Medulla oblongata (tissue), 1 donor: ENCODE results near the gene TBC1D2B.
"Not testable (repeated sequence)": the region's sequence is repeated elsewhere in the genome, so short reads cannot be mapped to it uniquely, and the experiment has no call there.

Source experiments
- DNase-seq: peaks from one replicate; pipeline ENCODE4 v3.0.0-alpha.2; 2015; ENCODE audit errors: extremely low spot score

TBC1D2B gene

DNA sequence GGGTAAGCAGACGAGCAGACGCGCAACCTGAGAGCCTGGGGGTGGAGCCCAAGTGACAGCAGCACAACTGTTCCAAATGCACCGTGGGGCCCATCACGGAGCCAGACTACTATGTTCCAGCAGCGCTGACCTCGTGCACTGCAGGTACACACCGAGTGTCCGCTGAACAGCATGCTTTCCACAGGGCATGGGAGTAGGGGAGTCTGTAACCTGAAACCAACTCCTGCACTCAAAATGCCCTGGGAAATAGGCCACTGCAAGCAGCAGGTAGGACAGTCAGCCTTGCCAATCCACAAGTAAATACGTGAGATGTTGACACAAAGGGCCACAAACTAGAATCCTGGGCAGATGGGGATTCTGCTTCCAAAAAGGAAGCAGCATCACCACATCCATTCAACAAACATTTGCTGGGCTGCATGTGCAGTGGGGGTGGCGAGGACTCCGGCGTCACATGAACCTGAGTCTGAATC, 73.9 kb downstream of the TBC1D2B start:
- DNase-seq: no peak

DNA sequence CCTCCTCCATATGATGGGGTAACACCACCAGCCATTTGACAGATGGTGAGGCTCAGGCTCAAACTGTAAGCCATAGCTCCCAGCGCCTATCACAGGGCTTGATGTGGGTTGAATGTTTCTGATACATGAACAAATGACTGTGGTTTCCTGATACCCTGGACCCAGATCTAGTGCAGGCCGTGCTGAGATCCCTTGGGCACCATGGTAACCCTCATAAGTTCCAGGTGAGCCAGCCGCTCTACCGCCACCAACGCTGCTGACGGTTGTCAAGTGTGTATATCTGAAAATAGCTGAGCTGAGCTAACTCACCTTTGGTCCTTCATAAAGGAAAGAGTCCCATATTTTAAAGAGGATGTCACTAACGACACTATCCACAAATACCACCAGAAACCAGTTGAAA, 74.5 kb downstream of the TBC1D2B start:
- no peak for DNase-seq

- no peak for DNase-seq
These were observed 75.9 kb downstream of the TBC1D2B start for GRCh38 chr15:78001656-78002055.

- DNase-seq: no peak
These were observed 76.6 kb downstream of the TBC1D2B start for GRCh38 chr15:78000927-78001249.

- peak; percentile 39 for DNase-seq
These were observed 77.2 kb downstream of the TBC1D2B start for GRCh38 chr15:78000091-78000926.

DNA sequence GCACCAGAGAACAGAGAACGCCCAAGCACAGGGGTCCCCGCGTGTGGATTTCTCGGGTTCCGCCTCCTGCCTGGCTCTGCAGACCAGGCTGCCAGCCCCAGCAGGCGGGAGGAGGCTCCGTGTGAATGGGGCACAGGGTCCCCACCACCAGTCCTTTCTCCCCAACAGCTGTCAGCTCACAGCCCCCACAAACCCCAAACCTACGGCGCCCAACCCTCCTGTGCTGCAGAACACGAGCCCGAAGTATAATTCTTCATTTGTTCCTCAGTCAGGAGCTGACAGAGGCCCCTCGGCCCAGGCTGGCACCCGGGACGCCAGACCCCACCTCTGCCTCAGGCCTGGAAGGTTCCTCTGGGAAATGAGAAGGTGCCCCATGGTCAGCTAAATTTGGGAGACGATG, 78.0 kb downstream of the TBC1D2B start:
- DNase-seq: no peak

- DNase-seq: no peak
These were observed 78.9 kb downstream of the TBC1D2B start for GRCh38 chr15:77998592-77998991.

DNA sequence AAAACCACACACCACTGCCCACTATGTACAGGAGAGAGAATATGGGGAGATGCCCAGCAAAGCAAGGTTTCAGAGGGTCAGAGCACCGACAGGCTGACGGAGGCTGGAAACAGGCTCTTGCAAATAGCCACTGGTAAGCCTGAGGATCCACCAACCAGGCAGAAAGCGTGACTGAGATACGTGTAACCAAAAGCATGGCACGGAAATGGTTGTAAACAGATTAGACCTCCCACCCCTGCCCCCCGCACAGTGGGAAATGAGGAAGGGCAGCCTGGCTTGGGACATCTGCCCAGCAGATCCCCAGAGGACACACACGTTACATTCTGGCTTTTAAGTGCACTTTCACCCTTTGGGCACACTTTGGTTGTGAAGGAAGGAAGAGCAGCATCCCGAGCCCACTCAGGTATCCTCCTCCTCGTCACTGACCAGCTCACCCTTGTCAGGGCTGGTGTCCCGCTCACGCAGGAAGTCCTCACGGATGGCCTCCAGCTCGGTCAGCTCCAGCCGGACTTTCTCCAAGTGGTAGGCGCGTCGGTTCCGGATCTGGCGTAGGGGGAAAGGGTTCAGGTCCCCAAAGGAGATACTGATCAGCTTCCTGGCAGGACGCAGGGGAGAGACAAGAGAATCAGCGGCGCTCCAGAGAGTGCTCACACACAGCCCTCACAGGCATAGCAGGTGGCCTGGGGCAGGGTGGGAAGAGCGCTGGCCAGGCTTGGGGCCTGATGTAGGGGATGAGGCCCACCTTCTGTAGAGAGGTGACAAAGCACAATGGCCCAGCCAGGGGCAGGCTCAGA, 79.6 kb downstream of the TBC1D2B start:
- DNase-seq: not testable (repeated sequence)

DNA sequence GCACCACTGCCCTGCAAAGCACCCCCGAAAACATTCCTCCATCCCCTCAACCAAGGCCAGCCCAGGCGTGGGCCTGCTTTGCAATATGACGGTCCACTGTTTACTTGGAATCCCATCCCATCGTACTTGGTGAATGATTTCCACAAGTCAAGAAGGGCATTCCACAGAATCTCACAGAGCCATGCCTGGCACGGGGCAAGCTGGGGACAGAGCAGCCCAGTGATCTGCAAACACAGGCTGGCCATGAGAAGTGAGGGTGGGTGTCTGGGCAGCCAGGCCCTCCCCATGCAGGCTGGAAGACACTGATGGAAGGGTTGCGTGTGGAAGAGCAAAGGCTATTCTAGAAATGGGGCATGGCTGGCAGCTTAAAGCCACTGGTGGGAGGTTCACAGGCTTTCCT, 80.3 kb downstream of the TBC1D2B start:
- not testable (repeated sequence) for DNase-seq

GRCh38 chr15:77996713-77997171, 80.8 kb downstream of the TBC1D2B start:
- not testable (repeated sequence) for DNase-seq

DNA sequence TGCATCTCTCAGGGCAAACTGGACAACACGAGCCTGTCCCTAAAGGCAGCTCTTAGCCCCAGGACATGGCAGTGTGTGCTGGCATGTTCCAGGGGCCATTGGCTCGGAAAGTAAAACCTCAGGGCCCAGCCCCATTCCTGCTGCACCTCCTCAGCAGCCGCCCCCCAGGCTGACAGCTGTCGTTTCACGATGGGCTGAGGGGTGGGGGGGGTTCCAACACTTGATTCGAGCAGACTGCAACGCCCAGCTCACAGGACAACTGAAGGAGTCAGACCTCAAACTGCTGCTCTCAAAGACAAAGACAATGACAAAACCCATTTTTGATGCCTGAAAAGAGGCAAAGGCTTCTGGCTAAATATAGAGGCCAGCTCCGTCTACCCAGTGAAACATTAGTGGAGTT, 81.3 kb downstream of the TBC1D2B start:
- DNase-seq: not testable (repeated sequence)

DNA sequence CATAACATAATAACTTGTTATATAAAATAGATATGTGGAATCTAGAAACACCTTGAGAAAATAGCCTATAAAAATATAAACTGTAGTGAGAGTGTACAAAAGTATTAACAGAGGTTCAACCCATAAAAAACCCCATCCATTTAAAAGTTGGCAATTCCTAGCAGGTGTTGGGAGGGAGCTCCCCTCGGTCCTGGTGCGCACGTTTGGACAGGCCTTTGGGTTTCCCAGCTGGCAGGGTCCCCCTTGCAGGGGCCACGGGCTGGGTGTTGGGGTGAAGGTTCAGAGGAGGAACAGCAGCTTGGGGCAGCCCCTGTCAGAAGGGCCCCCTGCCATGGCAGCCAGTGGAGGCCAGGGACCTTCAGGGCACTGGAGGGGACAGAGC, 82.0 kb downstream of the TBC1D2B start:
- DNase-seq: not testable (repeated sequence)

DNA sequence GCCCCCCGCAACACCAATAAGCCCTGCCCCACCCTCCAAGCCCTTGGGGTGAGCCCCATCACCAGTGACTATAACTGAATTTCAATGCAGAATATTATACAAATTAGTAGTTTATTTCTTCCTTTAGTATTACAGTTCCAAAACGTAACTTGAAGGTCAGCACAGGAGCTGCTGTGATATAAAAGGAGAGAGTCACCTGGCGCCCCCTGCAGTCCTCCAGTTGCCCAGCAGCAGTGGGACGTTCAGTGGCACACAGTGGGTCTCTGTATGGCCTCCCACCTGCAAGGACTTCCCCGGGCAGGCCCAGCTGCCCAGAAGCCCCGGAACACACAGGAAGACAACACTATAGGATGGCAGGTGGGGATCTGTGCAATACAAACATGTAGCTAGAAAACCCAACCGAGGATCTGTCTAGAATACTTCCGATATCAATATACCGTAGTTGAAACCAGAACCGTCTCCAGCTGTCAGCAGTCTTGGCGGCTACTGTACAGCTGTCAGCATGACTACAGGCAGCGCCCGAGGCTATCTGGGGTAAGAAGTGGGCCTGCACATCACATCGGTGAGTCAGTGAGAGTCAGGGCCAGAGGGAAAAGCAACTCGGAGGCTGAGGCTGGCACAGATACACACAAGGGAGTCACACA, 82.5 kb downstream of the TBC1D2B start:
- DNase-seq: not testable (repeated sequence)

DNA sequence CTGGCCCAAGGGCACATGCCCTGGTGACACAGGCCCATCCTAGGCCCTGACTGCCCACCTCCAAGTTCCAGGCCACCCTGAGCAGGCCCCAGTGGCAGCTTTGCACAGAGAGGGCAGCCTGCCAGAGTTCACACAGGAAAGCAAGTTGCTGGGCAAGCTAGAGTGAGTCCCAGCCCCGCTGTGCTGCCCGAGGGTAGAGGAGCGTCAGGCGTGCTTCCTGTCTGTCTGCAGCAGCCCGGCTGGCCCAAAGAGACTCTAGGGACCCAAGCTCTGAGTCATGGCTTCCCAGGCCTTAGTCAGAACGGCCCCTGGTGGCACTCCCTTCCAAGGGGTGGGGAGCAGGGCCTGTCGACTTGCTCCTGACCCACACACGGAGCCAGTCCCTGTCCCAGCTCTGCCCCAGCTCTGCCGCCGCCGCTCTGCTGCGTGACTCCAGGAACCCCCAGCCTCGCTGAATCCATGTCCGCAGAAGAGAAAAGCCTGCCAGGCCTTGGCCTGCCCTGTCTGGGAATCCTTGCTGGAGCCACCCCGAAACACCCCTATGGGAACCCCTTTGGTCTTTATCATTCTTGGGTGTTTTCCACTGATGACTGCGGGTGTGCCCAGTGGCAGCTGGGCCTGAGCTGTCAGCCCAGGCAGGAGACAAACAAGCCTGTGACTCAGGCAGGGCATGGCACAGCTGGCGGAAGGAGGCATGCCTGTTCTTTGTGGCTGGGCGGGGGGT, 83.4 kb downstream of the TBC1D2B start:
- peak; percentile 37 for DNase-seq

GRCh38 chr15:77993374-77993911, 84.1 kb downstream of the TBC1D2B start:
- DNase-seq: no peak

DNA sequence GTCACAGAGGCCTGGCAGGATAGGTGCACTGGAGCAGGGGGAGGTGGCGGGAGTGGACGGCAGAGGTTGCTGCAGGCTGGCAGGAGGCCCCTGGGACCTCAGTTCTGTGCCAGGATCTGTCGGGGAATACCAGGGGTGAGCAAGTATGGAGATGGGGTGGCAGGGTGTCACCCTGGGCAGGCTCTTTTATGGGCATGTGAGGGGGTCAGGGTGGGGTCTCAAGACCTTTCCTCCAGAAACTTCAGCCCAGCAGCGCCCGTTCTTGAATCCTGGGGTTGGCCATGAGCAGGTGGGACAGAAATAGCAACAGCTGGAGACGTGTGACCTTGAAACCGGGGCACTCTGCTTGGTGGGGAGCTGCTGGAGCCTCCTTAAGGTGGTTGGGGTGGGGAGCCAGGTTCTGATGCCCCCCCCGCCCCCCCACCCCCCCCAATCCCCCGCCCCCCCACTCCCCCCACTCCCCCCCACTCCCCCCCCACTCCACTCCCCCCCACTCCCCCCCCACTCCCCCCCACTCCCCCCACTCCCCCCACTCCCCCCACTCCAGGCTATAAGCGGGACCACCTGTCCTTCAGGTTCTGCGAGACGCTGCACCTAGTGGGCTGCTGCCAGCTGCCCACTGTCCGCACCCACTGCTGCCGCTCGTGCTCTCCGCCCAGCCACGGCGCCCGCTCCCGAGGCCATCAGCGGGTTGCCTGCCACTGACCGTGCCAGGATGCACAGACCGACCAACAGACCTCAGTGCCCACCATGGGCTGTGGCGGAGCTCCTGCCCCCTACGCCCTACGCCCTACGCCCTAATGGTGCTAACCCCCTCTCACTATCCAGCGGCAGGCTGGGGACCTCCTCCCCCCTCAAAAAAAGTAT, 84.9 kb downstream of the TBC1D2B start:
- no peak for DNase-seq

GRCh38 chr15:77991658-77992201, 85.8 kb downstream of the TBC1D2B start:
- DNase-seq: peak; percentile 45

DNA sequence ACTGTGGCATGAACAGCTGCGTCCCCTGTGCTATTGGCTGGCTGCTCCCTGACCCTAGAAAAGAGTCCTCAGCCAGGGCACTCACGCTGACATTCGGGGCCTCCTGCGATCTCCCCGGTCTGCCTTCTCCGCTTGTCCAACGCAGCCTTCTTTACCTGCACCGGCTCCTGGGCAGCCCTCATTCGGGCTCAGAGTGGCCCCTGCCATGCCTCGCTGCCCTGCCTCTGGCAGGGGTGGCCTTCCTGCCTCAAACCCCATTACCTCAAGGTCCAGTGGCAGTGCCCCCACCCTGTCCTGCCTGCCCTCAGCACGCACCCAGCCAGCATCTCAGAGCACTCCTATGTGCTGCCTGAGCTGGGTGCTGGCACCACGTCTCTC, 86.5 kb downstream of the TBC1D2B start:
- DNase-seq: no peak

GRCh38 chr15:77989296-77990143, 88.0 kb downstream of the TBC1D2B start:
- DNase-seq: no peak
